Prostate gland (tissue), 2 donors: ENCODE measurements around the gene TCF15.

ENCODE experiments used
- POLR2A ChIP-seq: fragments of 450-650 bp; IDR thresholded peaks from one replicate; pipeline ENCODE4 v1.6.1; 2016; ENCODE audit warnings: antibody characterized with exemption, mild to moderate bottlenecking
- TF ChIP-seq, protein P1 (sequence below), 4 experiments: fragments of 200-600 bp in 2 of 4; fragments of 450-650 bp in 2 of 4; sonication (generic) in 2 of 4; IDR thresholded peaks; 1 replicate in 3 of 4; 2 replicates in 1 of 4; pipeline ENCODE4 v1.5.1; 2016 to 2019; ENCODE audit warnings: antibody characterized with exemption in 4 of 4, mild to moderate bottlenecking in 2 of 4, moderate library complexity in 2 of 4

DNA sequence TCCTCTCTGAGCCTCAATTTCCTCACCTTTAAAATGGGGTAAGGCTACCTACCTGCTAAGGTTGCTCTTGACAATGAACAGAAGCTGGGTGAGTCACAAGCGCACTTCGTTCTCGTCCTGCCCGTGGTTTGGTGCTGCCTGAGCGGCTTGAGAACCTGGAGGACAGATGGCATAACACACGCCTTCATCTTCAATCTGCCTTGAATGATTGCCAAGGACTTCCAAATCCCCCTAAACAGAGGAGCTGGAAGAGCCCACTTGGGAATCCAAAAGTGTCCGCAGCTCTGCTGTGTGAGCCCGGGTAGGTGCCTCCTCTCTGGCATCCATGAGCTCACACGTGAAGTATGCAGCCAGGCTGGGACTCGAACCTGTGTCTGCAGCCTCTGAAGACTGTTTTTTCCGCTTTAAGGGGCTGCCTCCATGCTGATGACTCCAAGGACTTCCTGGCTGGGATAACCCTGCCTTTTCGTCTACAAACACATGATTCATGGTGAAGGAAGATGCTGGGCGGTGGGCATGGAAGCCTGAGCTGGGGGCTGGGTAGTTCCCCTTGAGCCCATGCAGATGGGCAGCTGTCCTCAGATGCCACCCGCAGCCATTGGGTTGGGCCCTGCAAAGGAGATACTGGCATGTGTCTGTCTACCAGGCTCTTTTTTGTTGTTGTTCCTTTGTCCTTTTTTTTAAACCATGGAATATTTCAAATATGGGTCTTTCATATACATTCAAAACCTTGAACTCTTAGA, 41.3 kb downstream of the TCF15 start:
- TF ChIP-seq, protein P1, sequence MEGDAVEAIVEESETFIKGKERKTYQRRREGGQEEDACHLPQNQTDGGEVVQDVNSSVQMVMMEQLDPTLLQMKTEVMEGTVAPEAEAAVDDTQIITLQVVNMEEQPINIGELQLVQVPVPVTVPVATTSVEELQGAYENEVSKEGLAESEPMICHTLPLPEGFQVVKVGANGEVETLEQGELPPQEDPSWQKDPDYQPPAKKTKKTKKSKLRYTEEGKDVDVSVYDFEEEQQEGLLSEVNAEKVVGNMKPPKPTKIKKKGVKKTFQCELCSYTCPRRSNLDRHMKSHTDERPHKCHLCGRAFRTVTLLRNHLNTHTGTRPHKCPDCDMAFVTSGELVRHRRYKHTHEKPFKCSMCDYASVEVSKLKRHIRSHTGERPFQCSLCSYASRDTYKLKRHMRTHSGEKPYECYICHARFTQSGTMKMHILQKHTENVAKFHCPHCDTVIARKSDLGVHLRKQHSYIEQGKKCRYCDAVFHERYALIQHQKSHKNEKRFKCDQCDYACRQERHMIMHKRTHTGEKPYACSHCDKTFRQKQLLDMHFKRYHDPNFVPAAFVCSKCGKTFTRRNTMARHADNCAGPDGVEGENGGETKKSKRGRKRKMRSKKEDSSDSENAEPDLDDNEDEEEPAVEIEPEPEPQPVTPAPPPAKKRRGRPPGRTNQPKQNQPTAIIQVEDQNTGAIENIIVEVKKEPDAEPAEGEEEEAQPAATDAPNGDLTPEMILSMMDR (IDR thresholded peaks at IDR 0.05) = no peak
- TF ChIP-seq POLR2A = no peak
